KMS-11 (cell line): ENCODE measurements around the gene SREK1IP1.

Source experiments
- H2AFZ ChIP-seq: fragments of 200-600 bp; sonication (generic); 2 replicates; pipeline ENCODE4 v1.6.1; 2016; ENCODE audit warnings: antibody characterized with exemption, mixed run types, low read depth
- H3K27ac ChIP-seq: fragments of 200-600 bp; sonication (generic); 2 replicates; pipeline ENCODE4 v1.6.1; 2016; ENCODE audit warnings: mild to moderate bottlenecking, mixed run types
- H3K27me3 ChIP-seq: fragments of 200-600 bp; sonication (generic); 2 replicates; pipeline ENCODE4 v1.6.1; 2017; ENCODE audit warnings: mild to moderate bottlenecking, low read depth, mixed run types, moderate library complexity; ENCODE audit not compliant: insufficient read depth
- H3K36me3 ChIP-seq: fragments of 200-600 bp; sonication (generic); 2 replicates; pipeline ENCODE4 v1.6.1; 2017; ENCODE audit warnings: mild to moderate bottlenecking, mixed run types; ENCODE audit not compliant: insufficient read depth
- H3K4me1 ChIP-seq: fragments of 200-600 bp; sonication (generic); 2 replicates; pipeline ENCODE4 v1.6.1; 2016; ENCODE audit warnings: mild to moderate bottlenecking, low read depth, mixed run types; ENCODE audit not compliant: poor library complexity, severe bottlenecking
- H3K4me2 ChIP-seq: fragments of 200-600 bp; sonication (generic); 2 replicates; pipeline ENCODE4 v1.7.0; 2016; ENCODE audit warnings: mild to moderate bottlenecking, mixed run types
- H3K4me3 ChIP-seq: fragments of 200-600 bp; sonication (generic); IDR thresholded peaks from 2 replicates; pipeline ENCODE4 v1.6.1; 2017; ENCODE audit warnings: low read depth, low read length, mixed read lengths; ENCODE audit not compliant: insufficient read depth
- H3K79me2 ChIP-seq: fragments of 200-600 bp; sonication (generic); 2 replicates; pipeline ENCODE4 v1.6.1; 2016; ENCODE audit warnings: low read depth, mixed run types; ENCODE audit not compliant: insufficient read depth
- H3K9ac ChIP-seq: fragments of 200-600 bp; sonication (generic); 2 replicates; pipeline ENCODE4 v1.6.1; 2016; ENCODE audit warnings: mild to moderate bottlenecking, mixed run types
- H4K20me1 ChIP-seq: fragments of 200-600 bp; sonication (generic); 2 replicates; pipeline ENCODE4 v1.6.1; 2016; ENCODE audit warnings: mild to moderate bottlenecking, mixed run types; ENCODE audit not compliant: insufficient read depth
- CTCF ChIP-seq: fragments of 200-600 bp; sonication (generic); conservative IDR thresholded peaks from 2 replicates; pipeline ENCODE4 v1.6.1; 2017; ENCODE audit warnings: low read depth, mild to moderate bottlenecking, antibody characterized with exemption, low read length, moderate library complexity, mixed read lengths

The SREK1IP1 gene

GRCh38 chr5:64768358-64769312 lies at the start of gene SREK1IP1, which contains the start of gene CWC27:
TSS of gene SREK1IP1 (minus strand) at chr5:64768691. CDS start at chr5:64768517, 174 bp downstream.
TSS of gene CWC27 (plus strand) at chr5:64768930. CDS start at chr5:64769147, 217 bp downstream.
- H3K4me2 ChIP-seq: peak within 1 kb of the TSS; percentile 88
- H3K4me1 ChIP-seq: peaks cover 29% of the 10 kb centered on the region
- H3K27ac ChIP-seq: peak within 1 kb of the TSS; percentile 83
- no peaks in the 10 kb centered on the region for H3K36me3 ChIP-seq
- TF ChIP-seq CTCF: no peak
- H3K9ac ChIP-seq: peak within 1 kb of the TSS; percentile 88
- H3K4me3 ChIP-seq: no peak within 1 kb of the TSS
- H3K79me2 ChIP-seq: peaks cover 45% of the 10 kb centered on the region
- peak within 1 kb of the TSS; percentile 81 for H2AFZ ChIP-seq
- no peaks in the 10 kb centered on the region for H4K20me1 ChIP-seq
- H3K27me3 ChIP-seq: no peaks in the 10 kb centered on the region

- Histone ChIP-seq H3K36me3 (no peaks in the 10 kb centered on the region), H3K4me1 (peaks cover 6% of the 10 kb centered on the region), H3K79me2 (no peaks in the 10 kb centered on the region), H3K4me3 (no peak overlapping the region), H3K9ac (no peak overlapping the region), H3K27ac (no peak overlapping the region), H4K20me1 (no peaks in the 10 kb centered on the region), H3K27me3 (no peaks in the 10 kb centered on the region), H2AFZ (no peak overlapping the region), H3K4me2 (no peak overlapping the region)
- TF ChIP-seq CTCF: no peak
Observed at GRCh38 chr5:64818245-64818644, 49.8 kb upstream of the SREK1IP1 start.

GRCh38 chr5:64814073-64814472 lies 45.6 kb upstream of the SREK1IP1 start:
- Histone ChIP-seq H3K27ac (no peak overlapping the region), H3K4me1 (no peaks in the 10 kb centered on the region), H3K79me2 (no peaks in the 10 kb centered on the region), H3K27me3 (no peaks in the 10 kb centered on the region), H3K9ac (no peak overlapping the region), H3K4me2 (no peak overlapping the region), H2AFZ (no peak overlapping the region), H3K4me3 (no peak overlapping the region), H4K20me1 (no peaks in the 10 kb centered on the region), H3K36me3 (no peaks in the 10 kb centered on the region)
- TF ChIP-seq CTCF: no peak

GRCh38 chr5:64811050-64811640 lies 42.7 kb upstream of the SREK1IP1 start:
- H3K4me1 ChIP-seq: no peaks in the 10 kb centered on the region
- H3K79me2 ChIP-seq: no peaks in the 10 kb centered on the region
- H3K36me3 ChIP-seq: no peaks in the 10 kb centered on the region
- no peaks in the 10 kb centered on the region for H4K20me1 ChIP-seq
- no peak overlapping the region for H3K4me2 ChIP-seq
- H3K27me3 ChIP-seq: no peaks in the 10 kb centered on the region
- H3K4me3 ChIP-seq: no peak overlapping the region
- TF ChIP-seq CTCF: peak; percentile 83
- no peak overlapping the region for H3K27ac ChIP-seq
- H2AFZ ChIP-seq: no peak overlapping the region
- H3K9ac ChIP-seq: no peak overlapping the region
